Measurements from ENCODE around the gene COL18A1.
"Not testable (repeated sequence)": the region's sequence is repeated elsewhere in the genome, so short reads cannot be mapped to it uniquely, and the experiment has no call there.

Gene COL18A1

DNA sequence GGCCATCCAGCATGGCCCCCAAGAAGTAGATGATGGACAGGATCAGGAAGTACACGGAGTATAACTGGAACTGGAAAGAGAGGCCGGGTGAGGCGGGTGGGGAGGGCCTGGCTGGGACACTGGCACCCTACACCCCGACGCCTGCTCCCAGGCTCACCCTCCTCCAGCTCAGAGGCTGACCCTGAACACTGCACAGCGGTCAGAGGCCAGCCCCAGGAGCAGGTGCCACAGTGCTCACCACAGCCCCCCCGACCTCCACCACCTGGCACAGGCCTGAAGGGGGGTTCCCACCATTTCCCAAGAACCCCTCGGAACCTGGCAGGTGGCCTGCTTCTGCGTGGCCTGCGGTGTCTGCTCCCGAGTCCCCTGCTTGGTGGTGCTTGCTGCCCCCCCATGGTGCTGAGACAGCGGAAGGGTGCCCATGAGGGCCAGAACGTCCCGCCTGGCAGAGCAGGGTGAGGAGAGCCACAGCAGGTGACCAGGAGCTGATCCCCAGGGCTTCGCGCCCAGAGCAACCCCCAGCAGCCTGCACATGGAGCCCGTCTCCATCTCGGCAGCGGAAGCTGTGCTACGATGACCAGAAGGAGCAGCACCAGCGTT is 111.2 kb downstream of the COL18A1 start:
- no peak for DNase-seq (ENCODE audit: low read depth in 2 of 2, low spot score in 1 of 2)

DNA sequence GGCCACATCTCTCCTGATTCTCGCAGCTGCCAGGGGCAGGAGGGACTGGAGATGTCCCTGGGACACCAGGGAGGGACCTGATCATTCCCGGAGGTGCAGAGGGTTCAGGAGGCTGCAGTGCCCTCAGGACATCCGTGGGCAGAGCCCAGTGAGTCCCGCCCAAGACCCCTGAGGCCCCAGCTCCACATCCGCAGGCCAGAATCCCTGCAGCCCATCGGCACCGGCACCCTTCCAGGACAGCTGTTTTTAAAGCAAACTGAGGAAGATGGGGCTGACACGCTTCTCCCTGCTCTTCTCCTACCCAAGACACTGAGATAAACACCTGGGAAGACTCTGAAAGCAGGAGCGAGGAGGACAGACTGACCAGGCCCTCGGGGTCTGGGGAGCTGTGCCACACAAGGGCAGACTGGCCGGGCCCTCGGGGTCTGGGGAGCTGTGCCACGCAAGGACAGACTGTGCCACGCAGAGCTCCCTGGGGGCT is 111.7 kb downstream of the COL18A1 start:
- no peak for DNase-seq (ENCODE audit: low read depth in 2 of 2, low spot score in 1 of 2)

DNA sequence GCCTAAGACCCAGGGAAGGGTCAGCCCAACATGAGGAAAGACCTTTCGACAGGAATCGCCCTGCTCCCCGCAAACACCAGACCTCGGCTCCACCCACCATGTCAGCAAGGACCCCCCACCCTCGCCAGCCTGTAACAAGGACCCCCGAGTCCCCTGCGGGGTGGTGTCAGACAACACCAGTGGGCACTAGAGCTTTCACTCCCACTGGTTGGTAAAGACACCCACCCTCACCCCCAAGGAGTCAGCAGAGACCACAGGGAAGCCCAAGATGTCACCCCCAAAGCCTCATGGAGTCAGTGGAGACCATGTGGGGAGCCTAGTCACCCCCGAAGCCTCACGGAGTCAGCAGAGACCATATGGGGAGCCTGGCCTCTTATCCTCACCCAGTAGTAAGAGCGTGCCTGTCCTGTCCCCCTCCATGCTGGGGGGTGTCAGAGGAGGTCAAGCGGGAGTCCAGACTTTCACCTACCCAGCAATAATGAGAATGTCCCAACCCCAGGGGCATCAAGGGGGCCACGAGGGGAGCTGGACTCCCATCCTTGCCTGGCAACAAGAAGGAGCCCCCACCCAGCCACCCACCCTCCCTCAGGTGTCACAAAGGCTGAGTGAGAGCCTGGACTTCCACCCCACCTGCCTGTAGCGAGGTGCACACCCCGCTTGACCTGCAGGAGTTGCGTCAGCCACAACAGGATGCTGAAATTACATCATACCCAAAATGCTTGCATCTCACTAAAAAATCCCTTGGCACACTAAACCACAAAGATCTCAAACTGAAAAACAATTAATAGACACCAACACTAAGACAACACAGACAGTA is 112.5 kb downstream of the COL18A1 start:
- no peak for DNase-seq (ENCODE audit: low read depth in 2 of 2, low spot score in 1 of 2)

DNA sequence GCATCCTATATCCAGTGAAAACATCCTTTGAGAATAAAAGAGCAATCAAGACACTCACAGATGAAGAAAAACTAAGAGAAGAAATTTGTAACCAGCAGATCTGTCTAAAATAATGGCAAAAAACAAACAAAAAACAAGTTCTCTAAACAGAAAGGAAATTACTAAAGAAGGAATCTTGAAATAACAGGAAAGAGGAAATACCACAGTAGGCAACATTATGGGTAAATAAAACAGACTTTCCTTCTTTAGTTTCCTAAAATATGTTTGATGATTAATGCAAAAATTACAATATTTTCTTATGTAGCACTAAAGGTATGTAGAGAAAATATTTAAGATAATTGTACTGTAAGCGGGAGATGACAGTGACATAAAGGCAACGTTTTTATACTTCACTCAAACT is 113.8 kb downstream of the COL18A1 start:
- no peak for DNase-seq (ENCODE audit: low read depth in 2 of 2, low spot score in 1 of 2)

DNA sequence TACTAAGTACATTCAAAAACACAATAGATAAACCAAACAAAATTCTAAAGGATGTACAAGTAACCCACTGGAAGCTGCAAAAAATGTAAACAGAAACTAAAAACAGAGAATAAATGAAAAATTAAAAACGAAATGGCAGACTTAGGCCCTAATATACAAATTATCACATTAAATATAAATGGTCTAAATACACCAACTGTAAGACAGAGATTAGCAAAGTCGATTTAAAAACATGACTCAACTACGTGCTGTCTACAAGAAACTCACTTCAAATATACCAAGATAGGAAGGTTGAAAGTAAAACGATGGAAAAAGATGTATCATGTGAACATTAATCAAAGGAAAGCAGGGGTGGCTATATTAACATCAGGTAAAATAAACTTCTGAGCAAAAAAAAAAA is 114.2 kb downstream of the COL18A1 start:
- DNase-seq (ENCODE audit: low read depth in 2 of 2, low spot score in 1 of 2): no peak

DNA sequence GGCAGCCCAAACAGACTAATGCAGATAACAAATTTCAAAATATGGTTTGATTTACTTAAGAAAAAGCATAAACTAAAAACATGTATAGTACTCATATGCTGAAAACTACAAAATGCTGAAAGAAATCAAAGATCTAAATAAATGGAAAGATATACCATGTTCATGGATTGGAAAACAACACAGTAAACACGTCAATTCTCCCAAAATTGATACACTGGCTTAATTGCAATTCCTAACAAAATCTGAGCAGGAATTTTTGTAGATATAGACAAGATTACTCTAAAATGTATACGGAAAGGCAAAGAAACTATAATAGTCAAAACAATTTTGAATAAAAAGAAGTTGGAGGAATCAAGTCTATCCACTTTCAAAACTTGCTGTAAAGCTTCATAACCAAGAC is 116.3 kb downstream of the COL18A1 start:
- DNase-seq (ENCODE audit: low read depth in 2 of 2, low spot score in 1 of 2): no peak

DNA sequence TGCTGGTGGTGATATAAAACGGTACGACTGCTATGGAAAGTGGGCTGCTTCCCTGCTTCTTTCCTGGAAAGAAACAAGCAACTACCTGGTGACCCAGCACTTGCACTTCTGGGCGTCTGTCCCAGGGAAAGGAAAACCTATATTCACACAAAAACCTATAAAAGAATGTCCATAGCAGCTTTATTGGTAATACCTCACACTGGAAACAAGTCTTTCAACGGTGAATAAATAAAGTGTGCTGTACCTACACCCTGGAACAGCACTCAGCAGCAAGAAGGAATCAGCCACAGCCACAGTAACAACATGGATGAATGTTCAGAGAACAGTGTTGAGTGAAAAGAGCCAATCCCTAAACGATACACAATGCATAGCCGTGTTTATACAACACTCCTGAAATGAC is 117.4 kb downstream of the COL18A1 start:
- no peak for DNase-seq (ENCODE audit: low read depth in 2 of 2, low spot score in 1 of 2)

DNA sequence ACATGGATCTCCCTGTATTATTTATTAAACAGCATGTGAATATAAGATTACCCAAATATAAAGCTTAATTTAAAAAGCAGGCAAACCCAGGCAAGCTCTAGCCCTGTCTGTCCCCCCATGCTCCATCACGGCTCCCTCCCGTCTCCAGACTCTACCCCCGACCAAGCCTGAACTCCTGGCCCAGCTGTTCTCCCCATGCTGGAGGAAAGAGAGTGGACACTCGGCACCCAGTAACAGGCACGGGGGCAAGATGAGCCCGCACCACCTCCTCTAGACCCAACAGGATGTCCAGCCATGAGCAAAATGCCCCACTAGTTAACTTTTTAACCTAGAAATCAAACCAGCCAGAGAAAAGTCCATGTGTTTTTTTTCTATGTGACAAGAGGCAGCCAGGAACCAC is 118.0 kb downstream of the COL18A1 start:
- DNase-seq (ENCODE audit: low read depth in 2 of 2, low spot score in 1 of 2): no peak

DNA sequence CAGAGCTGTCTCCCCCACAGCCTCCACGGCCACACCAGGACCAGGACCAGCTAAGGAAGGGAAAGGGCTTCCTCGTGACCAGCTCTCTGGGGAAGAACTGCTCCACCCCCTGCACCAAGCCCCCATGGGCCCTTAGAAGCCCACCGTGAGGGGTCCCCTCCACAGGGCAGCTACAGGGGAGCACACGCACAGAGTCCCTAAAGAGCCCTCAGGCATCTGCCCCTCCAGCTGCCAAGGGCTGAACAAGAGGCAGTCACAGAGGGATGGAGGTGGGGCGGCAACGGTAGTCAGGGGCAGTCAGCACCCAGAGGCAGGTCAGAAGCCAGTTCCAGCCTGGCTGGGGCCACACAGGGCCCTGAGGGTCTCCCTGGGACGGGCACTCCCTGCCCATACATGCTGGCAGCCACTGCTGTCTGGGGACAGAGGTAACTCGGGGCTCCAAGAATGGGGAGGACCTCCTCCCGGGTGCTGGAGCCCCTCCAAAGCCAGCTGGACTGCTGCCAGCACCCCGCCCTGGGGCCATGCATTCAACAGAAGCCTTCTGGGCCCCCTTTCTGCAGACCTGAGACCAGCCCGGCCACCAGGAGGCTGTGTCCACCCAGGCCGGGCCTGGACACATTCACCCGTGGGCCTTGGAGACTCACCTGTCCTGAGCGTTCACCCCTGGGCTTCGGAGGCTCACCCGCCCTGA is 118.6 kb downstream of the COL18A1 start:
- DNase-seq (ENCODE audit: low read depth in 2 of 2, low spot score in 1 of 2): no peak

DNA sequence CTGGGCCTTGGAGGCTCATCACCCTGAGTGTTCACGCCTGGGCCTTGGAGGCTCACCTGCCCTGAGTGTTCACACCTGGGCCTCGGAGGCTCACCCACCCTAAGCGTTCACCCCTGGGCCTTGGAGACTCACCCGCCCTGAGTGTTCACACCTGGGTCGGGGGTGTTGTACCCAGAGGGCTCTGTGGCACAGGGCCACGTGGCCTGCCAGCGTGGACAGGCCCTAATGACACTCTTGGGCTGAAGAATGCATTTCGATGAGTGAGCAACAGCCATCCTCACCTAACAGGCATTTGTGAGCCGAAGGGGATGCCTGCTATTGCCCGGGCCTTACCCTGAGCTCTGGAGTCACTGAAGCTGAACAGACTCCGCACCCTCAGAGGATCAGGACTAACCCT is 119.8 kb downstream of the COL18A1 start:
- no peak for DNase-seq (ENCODE audit: low read depth in 2 of 2, low spot score in 1 of 2)

DNA sequence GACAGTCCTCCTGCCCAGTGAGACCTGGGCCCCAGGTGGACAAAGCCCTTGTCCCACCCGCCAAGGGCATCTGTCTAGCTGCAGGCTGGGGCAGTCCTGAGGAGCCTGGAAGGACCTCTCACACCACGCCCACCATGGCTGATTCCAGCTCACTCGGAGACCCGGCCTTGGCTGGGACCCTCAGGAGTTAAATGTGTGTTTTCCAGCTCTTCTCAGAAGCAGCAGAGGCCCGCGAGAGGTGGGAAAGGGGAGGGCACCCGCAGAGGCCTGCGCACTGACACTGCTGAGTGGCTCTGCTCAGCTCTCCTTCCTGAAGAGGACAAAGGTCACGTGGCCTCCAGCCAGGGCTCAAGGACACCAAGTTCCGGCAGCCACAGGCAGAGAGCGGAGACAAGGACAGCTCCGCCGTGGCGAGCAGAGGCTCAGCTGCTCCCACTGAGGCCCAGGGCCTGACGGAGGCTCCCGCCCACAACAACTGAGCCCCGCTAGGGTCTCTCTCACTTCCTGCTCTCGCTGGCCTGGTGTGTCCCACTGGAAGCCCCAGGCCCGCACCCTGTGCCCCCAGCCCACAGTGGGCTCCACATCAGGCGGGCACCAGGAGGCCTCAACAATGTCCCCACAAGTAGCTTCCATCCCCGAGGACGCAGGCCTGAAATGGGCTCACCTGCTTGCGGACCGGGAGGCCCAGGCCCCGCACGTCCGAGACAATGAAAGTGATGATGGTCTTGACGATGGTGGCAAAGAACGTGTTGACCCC is 120.4 kb downstream of the COL18A1 start:
- no peak for DNase-seq (ENCODE audit: low read depth in 2 of 2, low spot score in 1 of 2)

DNA sequence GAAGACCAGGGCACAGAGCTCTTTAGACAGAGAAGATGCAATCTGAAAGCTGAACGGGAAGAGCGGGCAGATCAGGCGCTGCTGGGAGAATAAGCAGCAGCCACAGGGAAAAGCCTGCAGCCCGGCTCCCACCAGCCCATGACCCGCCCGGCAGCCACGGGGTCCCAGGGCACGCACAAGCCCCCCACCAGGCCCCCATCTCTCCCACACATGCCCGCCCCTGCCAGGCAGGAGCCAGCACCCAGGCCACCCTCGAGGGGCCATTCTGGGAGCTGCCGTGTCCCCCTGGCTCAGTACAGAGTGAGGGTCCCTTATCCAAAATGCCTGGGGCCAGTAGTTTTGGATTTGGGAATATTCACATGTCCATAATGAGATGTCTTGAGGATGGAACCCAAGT is 120.9 kb downstream of the COL18A1 start:
- DNase-seq (ENCODE audit: low read depth in 2 of 2, low spot score in 1 of 2): no peak

DNA sequence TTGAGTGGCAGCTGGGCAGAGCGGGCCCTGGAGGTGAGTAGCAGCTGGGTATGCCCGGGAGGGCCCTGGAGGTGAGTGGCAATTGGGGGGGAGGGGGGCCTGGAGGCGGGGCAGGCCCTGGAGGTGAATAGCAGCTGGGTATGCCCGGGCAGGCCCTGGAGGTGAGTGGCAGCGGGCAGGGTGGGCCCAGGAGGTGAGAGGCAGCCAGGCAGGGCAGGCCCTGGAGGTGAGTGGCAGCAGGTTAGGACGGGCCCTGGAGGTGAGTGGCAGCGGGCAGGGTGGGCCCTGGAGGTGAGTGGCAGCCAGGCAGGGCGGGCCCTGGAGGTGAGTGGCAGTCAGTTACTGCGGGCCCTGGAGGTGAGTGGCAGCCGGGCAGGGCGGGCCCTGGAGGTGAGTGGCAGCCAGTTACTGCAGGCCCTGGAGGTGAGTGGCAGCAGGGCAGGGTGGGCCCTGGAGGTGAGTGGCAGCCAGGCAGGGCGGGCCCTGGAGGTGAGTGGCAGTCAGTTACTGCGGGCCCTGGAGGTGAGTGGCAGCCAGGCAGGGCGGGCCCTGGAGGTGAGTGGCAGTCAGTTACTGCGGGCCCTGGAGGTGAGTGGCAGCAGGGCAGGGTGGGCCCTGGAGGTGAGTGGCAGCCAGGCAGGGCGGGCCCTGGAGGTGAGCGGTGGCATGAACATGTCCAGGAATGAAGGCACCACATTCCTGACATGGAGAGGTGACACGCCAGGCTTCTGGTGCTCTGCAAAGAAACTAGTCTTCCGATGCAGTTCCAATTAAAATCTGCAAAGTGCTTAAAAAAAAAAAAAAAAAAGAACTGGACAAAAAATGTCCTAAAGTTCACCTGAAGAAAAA is 122.4 kb downstream of the COL18A1 start:
- not testable (repeated sequence) for DNase-seq (ENCODE audit: low read depth in 2 of 2, low spot score in 1 of 2)

DNA sequence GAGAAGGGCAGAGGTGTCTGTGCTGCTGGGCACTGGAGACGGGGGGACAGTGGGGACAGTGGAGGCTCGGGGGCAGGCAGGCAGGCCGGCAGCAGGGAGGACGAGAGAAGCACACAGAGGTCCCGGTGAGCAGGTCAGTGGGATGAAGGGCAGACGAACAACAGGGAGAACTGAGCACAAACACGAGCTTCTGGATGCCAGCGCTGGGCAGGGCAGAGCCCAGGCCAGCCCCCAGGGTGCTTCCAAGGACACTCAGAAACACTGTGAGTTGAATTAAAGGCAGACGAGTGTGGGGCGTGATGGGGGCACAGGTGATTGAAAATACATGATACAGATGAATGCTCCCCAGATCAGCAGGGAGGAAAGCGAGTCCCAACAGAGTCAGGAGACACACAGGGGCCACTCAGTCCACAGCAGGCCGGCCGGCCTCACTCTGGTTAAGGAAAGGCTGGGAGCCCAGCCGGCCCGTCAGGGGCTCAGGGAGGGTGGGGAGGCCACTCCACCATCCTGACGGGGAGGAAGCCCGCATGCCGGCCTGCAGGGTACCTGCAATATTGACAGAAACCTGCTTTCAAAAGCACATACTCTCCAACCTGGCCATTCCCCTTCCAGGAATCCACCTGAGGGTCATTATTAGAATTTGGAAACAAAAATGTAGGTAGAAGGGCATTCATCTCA is 123.2 kb downstream of the COL18A1 start:
- DNase-seq (ENCODE audit: low read depth in 2 of 2, low spot score in 1 of 2): no peak

DNA sequence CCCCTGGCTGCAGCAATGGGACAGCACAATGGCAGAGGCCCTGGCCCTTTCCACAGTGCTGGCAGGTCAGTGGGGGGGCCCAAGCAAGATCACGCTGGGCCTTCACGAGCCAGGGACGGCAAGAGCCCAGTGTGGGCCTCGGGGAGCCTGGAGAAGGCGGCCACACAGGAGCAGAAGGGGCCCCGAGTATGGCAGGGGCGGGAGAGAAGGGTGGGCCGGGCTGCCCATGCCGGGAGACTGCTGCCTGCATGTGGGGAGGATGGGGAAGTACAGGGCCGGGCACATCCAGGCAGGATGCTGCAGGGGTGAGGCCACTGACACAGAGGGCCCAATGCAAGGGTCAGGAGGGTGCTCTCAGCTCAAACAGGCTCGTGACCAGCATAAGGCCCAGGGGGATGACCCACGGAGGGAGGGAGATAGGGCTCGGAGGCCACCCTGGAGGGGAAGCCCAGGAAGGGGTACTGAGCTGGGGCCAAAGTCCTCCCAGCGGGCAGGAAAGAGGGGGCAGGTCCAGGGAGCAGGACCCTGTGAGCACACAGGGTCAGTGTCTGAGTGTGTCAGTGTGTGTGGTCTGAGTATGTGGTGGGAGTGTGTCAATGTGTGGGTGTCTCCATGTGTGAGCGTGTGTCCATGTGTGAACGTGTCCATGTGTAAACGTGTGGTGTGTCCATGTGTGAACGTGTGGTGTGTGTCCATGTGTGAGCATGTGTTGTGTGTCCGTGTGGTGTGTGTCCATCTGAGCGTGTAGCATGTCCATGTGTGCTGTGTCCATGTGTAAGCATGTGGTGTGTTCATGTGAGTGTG is 124.2 kb downstream of the COL18A1 start:
- DNase-seq (ENCODE audit: low read depth in 2 of 2, low spot score in 1 of 2): no peak

DNA sequence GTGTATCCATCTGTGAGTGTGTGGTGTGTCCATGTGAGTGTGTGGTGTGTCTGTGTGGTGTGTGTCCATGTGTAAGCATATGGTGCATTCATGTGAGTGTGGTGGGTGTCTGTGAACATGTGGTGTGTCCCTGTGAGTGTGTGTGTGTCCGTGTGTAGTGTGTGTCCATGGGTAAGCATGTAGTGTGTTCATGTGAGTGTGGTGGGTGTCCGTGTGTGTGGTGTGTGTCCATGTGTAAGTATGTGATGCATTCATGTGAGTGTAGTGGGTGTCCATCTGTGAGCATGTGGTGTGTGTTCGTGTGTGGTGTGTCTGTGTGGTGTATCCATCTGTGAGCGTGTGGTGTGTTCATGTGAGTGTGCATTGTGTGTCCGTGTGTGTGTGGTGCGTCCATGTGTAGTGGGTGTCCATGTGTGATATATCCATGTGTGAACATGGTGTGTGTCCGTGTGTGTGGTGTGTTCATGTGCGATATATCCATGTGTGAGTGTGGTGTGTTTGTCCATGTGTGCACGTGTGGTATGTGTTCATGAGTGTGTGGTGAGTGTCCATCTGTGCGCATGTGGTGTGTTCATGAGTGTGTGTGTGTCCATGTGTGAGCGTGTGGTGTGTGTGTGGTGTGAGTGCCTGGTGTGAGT is 124.9 kb downstream of the COL18A1 start:
- no peak for DNase-seq (ENCODE audit: low read depth in 2 of 2, low spot score in 1 of 2)

DNA sequence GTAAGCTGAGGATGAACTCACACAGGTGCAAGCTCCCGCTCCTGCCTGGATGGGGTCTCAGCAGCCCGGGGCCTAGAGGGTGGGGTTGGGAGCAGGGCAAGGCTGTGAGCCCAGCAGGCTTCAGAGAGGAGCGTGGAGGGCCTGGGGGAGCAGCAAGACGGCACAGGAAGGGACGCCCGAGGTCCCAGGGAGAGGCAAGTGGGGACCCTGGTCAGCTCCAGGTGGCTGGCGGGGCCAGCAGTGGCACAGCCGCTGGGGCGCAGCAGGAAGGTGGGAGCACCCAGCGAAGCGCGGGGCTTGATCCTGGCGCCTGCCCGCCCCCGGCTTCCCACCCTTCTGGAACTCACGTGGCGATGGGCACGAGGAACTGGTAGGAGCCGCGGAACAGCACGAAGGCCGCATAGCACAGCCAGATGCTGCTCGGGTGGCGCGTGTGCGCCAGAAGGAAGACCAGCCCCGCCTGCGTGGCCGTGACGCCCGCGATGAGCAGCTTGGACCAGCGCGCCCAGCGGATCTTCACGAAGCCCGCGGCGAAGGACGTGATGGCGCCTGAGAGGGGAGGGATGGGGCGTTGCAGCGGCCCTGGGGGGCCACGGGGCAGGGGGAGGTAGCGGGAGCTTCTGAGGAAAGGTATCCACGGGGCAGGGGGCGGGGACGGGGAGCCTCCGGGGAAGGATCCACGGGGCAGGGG is 125.6 kb downstream of the COL18A1 start:
- DNase-seq (ENCODE audit: low read depth in 2 of 2, low spot score in 1 of 2): no peak

DNA sequence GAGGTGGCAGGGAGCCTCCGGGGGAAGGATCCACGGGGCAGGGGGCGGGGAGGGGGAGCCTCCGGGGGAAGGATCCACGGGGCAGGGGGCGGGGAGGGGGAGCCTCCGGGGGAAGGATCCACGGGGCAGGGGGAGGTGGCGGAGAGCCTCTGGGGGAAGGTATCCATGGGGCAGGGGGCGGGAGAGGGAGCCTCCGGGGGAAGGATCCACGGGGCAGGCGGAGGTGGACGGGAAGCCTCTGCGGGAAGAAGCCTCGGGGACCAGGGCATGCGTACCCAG is 126.1 kb downstream of the COL18A1 start:
- not testable (repeated sequence) for DNase-seq (ENCODE audit: low read depth in 2 of 2, low spot score in 1 of 2)

All from stimulated activated CD8-positive, alpha-beta memory T cell treated with anti-CD3 and anti-CD28 coated beads, Interleukin-4, amount 100 ng/mL, for 4 hours (primary cell).